ENCODE measurements around the gene PDGFRB.

PDGFRB gene

DNA sequence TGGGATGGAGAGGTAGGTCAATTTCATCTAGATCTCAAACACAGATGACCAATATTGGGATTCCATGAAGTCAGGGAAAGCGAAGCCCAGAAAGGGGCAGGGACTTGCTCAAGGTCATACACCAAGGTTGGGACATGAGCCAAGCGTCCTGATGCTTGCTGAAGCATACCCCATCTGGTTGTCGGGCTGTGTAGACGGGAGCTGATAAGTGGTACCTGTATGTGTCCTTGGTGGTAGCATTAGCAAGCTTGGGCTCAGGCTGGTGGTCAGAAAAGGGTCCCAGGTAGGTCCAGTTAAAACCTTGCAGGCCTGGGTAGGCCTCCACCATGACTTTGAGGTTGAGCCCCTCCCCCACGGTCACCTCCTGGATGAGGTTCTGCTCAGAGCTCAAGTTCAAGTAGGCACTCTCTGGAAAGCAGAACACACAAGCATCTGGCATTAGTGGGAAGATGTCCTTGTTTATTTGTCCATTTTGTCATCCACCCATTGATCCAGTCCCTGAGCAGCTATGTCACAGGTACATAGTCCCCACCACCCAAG lies 82.5 kb downstream of the PDGFRB start:
- no peak for TF ChIP-seq JUND (IDR thresholded peaks at IDR 0.05; ENCODE audit: low read depth)
- no peak for DNase-seq (ENCODE audit: low read depth in 1 of 2, low spot score in 1 of 2)
- in situ Hi-C loops (cut with HindIII; ENCODE audit: low pct_unique_long_range_greater_than_20kb, low sequenced_read_pairs): no loop called here

DNA sequence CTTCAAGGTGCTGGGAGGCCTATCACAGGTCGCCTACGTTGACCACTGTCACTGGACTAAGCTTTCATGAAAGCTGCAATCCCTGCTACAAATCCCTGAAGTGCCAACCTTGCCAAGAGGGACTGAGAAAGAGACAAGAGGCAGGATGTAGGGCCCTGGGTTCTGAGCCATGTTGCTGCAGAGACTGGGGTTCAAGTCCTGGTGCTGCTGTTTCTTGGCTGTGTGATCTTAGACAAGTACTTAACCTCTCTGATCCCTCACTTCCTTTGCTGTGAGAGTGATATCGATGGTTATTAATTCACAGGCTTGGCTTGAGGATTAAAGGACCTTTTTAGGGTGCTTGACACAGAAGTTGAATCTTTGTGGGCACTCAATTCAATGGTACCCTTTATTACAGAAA lies 84.8 kb downstream of the PDGFRB start:
- TF ChIP-seq JUND (IDR thresholded peaks at IDR 0.05; ENCODE audit: low read depth): no peak
- in situ Hi-C loops (cut with HindIII; ENCODE audit: low pct_unique_long_range_greater_than_20kb, low sequenced_read_pairs): no loop called here
- DNase-seq (ENCODE audit: low read depth in 1 of 2, low spot score in 1 of 2): no peak

DNA sequence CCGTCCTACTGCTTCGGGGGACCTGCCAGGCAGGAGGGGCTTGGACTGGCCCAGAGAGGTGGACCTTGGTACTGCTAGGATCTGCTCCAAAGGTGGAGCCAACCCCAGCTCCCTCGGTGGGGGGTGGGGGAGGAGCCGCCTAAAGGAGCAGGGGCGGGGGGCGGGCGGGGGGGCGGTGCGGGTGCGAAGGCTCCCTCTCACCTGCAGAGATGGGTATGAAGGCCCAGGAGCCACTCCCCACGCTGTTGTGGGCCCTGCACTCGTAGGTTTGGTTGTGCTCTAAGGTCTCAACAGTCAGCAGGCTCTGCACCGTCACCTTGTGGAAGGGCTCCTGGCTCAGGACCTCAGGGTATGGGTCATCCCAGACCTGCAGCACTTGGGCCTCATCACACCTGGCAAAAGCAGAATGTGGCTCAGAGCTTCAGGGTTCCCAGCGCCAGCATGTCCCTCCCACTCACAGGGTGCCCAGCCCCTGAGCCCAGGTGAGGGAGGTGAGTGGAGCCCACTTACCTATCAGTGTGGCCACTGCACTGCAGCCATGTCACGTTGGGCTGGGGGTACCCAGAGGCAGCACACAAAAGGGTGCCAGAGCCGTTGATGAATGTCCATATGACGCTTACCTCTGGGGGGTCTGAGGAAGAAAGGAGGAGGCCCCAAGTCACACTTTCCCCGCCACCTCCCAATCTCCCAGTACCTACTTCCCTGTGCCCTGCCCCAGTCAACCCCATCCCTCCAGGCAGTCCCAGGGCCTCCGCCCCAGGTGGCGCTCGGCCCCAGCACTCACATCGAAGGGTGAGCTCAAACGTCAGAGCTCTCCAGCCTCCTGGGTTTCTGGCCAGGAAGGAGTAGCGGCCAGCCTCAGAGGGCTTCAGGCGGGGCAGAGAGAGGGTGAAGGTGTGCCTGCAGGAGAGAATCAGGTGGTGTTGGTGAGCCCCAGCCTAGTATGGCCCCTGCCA lies 85.7 kb downstream of the PDGFRB start:
- no peak for TF ChIP-seq JUND (IDR thresholded peaks at IDR 0.05; ENCODE audit: low read depth)
- no peak for DNase-seq (ENCODE audit: low read depth in 1 of 2, low spot score in 1 of 2)
- in situ Hi-C loops (cut with HindIII; ENCODE audit: low pct_unique_long_range_greater_than_20kb, low sequenced_read_pairs): no loop called here

- DNase-seq (ENCODE audit: low read depth in 1 of 2, low spot score in 1 of 2): no peak
- in situ Hi-C loops (cut with HindIII; ENCODE audit: low pct_unique_long_range_greater_than_20kb, low sequenced_read_pairs): no loop called here
- TF ChIP-seq JUND (IDR thresholded peaks at IDR 0.05; ENCODE audit: low read depth): no peak
Measured at GRCh38 chr5:150068961-150069645, 86.5 kb downstream of the PDGFRB start.

DNA sequence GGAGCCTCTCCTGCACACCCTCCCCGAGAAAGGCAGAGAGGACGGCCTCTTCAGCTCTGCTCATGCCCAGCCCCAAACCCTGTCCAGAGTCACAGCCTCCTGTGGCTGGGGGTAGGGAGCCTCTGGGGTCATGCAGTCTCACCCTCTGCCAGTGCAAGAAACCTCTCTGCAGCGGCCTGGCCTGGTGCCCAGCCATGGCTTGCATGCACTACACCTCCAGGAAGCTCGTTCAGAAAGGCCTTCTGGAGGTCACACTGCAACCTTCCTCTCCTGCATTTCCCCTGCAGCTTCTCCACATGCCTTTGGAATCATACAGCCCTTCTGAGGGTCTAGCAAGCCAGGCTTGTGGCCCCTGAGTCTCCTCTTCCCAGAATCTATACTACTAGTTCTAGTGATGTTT lies 87.2 kb downstream of the PDGFRB start:
- in situ Hi-C loops (cut with HindIII; ENCODE audit: low pct_unique_long_range_greater_than_20kb, low sequenced_read_pairs): no loop called here
- DNase-seq (ENCODE audit: low read depth in 1 of 2, low spot score in 1 of 2): peak in 1 of 2 experiments; percentile 16
- TF ChIP-seq JUND (IDR thresholded peaks at IDR 0.05; ENCODE audit: low read depth): no peak

- TF ChIP-seq JUND (IDR thresholded peaks at IDR 0.05; ENCODE audit: low read depth): no peak
- in situ Hi-C loops (cut with HindIII; ENCODE audit: low pct_unique_long_range_greater_than_20kb, low sequenced_read_pairs): no loop called here
- no peak for DNase-seq (ENCODE audit: low read depth in 1 of 2, low spot score in 1 of 2)
Measured at GRCh38 chr5:150068071-150068470, 87.6 kb downstream of the PDGFRB start.

DNA sequence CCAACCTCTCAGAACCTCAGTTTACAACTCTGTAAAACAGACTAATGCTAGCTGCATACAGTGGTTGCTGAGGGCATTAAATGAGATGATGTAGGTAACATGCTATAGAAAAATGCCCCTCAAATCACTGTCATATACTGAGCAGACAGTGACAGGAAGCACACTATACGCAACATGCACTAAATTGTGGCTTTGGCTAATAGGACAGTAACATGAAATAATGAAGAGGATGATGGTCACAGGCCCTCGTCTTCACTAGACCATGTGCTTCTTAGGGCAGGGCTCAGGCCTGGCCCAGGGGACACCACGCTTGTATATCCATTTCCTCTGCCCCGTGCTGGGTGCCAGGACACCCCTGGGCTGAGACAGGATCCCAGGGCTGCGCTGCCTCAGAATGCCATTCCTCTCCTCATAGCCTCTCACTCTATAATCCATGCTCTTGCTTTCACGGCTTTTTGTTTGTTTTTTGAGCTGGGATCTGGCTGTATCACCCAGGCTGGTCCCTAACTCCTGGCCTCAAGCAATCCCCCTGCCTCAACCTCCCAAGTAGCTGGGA lies 88.2 kb downstream of the PDGFRB start:
- no peak for DNase-seq (ENCODE audit: low read depth in 1 of 2, low spot score in 1 of 2)
- no peak for TF ChIP-seq JUND (IDR thresholded peaks at IDR 0.05; ENCODE audit: low read depth)
- in situ Hi-C loops (cut with HindIII; ENCODE audit: low pct_unique_long_range_greater_than_20kb, low sequenced_read_pairs): no loop called here

GRCh38 chr5:150066901-150067396 lies 88.7 kb downstream of the PDGFRB start:
- no peak for DNase-seq (ENCODE audit: low read depth in 1 of 2, low spot score in 1 of 2)
- in situ Hi-C loops (cut with HindIII; ENCODE audit: low pct_unique_long_range_greater_than_20kb, low sequenced_read_pairs): no loop called here
- no peak for TF ChIP-seq JUND (IDR thresholded peaks at IDR 0.05; ENCODE audit: low read depth)

GRCh38 chr5:150066436-150066835 lies 89.2 kb downstream of the PDGFRB start:
- no peak for DNase-seq (ENCODE audit: low read depth in 1 of 2, low spot score in 1 of 2)
- TF ChIP-seq JUND (IDR thresholded peaks at IDR 0.05; ENCODE audit: low read depth): no peak
- in situ Hi-C loops (cut with HindIII; ENCODE audit: low pct_unique_long_range_greater_than_20kb, low sequenced_read_pairs): no loop called here

- DNase-seq (ENCODE audit: low read depth in 1 of 2, low spot score in 1 of 2): no peak
- no peak for TF ChIP-seq JUND (IDR thresholded peaks at IDR 0.05; ENCODE audit: low read depth)
- in situ Hi-C loops (cut with HindIII; ENCODE audit: low pct_unique_long_range_greater_than_20kb, low sequenced_read_pairs): no loop called here
Measured at GRCh38 chr5:150065886-150066285, 89.8 kb downstream of the PDGFRB start.

DNA sequence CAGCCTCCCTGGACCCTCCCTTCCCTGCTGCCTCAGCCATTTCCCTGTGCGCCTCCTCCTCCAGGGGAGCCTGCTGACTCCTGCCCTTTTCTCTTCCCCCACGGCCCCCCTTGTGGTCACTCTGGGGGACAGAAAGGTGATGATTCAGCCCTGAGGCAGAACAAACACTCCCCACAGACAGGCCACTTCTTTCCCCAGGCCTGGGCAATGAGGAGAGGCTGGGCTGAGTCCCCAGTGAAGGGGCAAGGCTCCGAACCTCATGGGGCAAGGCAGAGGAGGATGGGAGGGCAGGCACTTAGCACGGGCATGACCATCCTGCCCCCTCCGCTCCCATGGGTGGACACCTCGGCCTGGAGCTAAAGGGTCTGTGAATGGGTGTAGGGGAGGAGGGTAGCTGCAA lies 90.3 kb downstream of the PDGFRB start:
- in situ Hi-C loops (cut with HindIII; ENCODE audit: low pct_unique_long_range_greater_than_20kb, low sequenced_read_pairs): no loop called here
- TF ChIP-seq JUND (IDR thresholded peaks at IDR 0.05; ENCODE audit: low read depth): no peak
- no peak for DNase-seq (ENCODE audit: low read depth in 1 of 2, low spot score in 1 of 2)

DNA sequence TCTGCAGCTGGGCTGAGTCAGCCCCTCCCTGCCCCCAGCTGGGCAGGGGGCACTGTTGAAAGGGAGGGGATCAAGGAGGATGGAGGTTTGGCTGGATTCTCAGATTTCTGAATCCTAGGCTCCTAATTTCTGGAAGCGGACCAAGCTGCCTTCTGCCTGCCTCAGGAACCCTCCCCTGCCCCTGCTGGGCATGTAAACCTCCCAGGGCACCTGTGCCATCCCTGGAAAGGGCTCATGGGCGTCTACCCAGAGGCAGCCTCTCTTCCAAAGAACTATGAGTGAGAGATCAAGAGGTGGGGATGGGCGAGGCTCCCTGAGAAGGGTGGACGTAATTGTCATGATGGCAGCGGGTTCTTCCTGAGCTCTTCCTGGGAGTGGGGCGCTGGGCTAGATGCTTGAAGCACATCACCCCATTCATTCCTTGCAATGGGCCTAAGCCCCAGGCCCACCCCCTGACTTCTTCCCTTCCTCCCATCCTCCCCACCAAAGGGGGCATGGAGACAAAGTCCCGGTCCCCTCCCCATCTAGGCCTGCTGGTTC lies 90.9 kb downstream of the PDGFRB start:
- in situ Hi-C loops (cut with HindIII; ENCODE audit: low pct_unique_long_range_greater_than_20kb, low sequenced_read_pairs): no loop called here
- no peak for DNase-seq (ENCODE audit: low read depth in 1 of 2, low spot score in 1 of 2)
- TF ChIP-seq JUND (IDR thresholded peaks at IDR 0.05; ENCODE audit: low read depth): no peak
